Peyer's patch (tissue), 4 donors: ENCODE data around the gene SSH2. TPM values are rescaled to one million over a fixed set of nuclear protein-coding genes. Genes with fewer than 3 reads are reported as not detected.

Source experiments
- DNase-seq, 3 donors: peaks; one replicate each; pipeline ENCODE4 v3.0.0-alpha.2; 2017 to 2019
- H3K27ac ChIP-seq, 4 donors: fragments of 200-600 bp; sonication (generic); one replicate each; pipeline ENCODE4 v1.5.1; 2016 to 2019
- H3K27me3 ChIP-seq, 2 donors: fragments of 200-600 bp; sonication (generic); one replicate each; pipeline ENCODE4 v1.5.1; 2019
- H3K36me3 ChIP-seq, 3 donors: fragments of 200-600 bp; sonication (generic); one replicate each; pipeline ENCODE4 v1.5.1; 2016 to 2019
- H3K4me1 ChIP-seq, 4 donors: fragments of 200-600 bp; sonication (generic); one replicate each; pipeline ENCODE4 v1.5.1; 2016 to 2019
- H3K4me3 ChIP-seq, 4 donors: fragments of 200-600 bp; sonication (generic); 1 replicate in 3 of 4; 2 replicates in 1 of 4; pipeline ENCODE4 v1.5.1; 2016 to 2019; ENCODE audit warnings: mild to moderate bottlenecking in 1 of 4
- H3K9me3 ChIP-seq, 4 donors: fragments of 200-600 bp; sonication (generic); one replicate each; pipeline ENCODE4 v1.5.1; 2016 to 2019; ENCODE audit warnings: mild to moderate bottlenecking in 1 of 4
- POLR2A ChIP-seq, 2 donors: fragments of 450-650 bp; IDR thresholded peaks; one replicate each; pipeline ENCODE4 v1.5.1; 2017; ENCODE audit warnings: antibody characterized with exemption in 2 of 2, mild to moderate bottlenecking in 2 of 2, moderate library complexity in 2 of 2
- total RNA-seq, 4 donors: library from RNA; depleted of rRNA; stranded (reverse); fragments of >200 nt; gene quantifications; one replicate each; pipeline ENCODE4 v1.1.0, GENCODE V29; 2016
- TF ChIP-seq, protein P1 (sequence below), 6 experiments: fragments of 450-650 bp in 4 of 6; fragments of 200-600 bp in 2 of 6; sonication (generic) in 1 of 6; IDR thresholded peaks; one replicate each; pipeline ENCODE4 v1.5.1; 2017 to 2019; ENCODE audit warnings: antibody characterized with exemption in 6 of 6, mild to moderate bottlenecking in 3 of 6, moderate library complexity in 1 of 6

The SSH2 gene
- total RNA-seq, 4 donors from 2014 or later, result 45.4 to 139 (median 58.2) TPM

DNA sequence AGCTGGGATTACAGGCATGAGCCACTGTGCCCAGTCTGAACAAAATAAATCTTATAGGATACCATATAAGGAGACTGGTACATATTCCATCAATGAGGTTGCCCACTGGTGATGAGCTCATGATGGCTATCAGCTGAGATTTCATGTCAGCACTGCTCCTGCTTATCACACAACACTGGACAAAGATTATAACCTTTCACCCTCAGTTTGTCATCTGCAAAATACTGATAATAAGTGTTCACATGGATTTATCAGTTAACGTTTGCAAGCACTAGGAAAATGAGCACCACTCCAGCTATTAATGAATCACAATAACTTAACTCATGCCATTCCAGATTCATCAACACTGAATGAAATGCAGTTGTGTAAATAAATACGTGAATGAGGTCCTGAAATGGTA is 83.7 kb downstream of the SSH2 start:
- Histone ChIP-seq H3K27me3 (no peaks in the 10 kb centered on the region), H3K4me3 (no peak overlapping the region), H3K27ac (peak overlapping the region in 1 of 4 donors; percentile 33), H3K4me1 (peaks cover 0 to 6% (median 0%) of the 10 kb centered on the region in 4 donors), H3K36me3 (no peaks in the 10 kb centered on the region), H3K9me3 (no peaks in the 10 kb centered on the region)
- TF ChIP-seq, protein P1, sequence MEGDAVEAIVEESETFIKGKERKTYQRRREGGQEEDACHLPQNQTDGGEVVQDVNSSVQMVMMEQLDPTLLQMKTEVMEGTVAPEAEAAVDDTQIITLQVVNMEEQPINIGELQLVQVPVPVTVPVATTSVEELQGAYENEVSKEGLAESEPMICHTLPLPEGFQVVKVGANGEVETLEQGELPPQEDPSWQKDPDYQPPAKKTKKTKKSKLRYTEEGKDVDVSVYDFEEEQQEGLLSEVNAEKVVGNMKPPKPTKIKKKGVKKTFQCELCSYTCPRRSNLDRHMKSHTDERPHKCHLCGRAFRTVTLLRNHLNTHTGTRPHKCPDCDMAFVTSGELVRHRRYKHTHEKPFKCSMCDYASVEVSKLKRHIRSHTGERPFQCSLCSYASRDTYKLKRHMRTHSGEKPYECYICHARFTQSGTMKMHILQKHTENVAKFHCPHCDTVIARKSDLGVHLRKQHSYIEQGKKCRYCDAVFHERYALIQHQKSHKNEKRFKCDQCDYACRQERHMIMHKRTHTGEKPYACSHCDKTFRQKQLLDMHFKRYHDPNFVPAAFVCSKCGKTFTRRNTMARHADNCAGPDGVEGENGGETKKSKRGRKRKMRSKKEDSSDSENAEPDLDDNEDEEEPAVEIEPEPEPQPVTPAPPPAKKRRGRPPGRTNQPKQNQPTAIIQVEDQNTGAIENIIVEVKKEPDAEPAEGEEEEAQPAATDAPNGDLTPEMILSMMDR (IDR thresholded peaks at IDR 0.05), result no peak
- no peak for TF ChIP-seq POLR2A (IDR thresholded peaks at IDR 0.05)
- DNase-seq, result no peak

DNA sequence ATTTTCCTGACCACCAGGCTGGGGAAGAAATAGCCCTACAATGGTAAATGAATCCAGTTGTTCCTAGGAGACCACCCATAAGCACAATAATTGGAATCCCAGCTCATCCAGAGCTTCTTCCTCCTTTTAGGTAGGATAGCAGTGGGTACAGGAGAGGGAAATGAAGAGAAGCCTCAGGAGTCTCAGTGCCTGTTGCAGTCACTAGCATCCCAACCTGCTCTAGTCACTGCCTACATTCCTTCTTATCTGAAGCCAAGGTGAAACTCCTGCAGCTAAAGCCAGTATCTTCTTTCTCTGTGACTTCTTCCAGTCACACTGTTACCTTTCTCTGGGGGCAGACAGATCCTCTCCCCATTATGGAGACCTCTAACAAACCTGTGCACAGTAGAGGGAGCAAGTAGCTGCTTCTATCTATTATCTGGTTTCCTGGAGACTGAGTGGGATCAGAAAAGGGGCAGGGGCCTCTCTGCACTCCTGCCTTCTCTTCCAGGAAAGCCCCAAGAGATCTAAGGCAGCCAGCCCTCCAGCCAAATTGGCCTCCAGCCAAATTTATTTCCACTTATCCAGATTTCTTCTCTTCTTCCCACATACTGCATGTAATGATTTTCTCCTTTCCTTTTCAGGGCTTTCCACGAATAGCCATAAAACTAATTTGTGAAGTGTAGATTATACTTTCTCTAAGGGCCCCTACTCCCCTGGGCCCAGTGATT is 85.5 kb downstream of the SSH2 start:
- Histone ChIP-seq H3K27me3 (no peaks in the 10 kb centered on the region), H3K4me3 (no peak overlapping the region), H3K9me3 (no peaks in the 10 kb centered on the region), H3K27ac (no peak overlapping the region), H3K36me3 (no peaks in the 10 kb centered on the region), H3K4me1 (no peaks in the 10 kb centered on the region)
- no peak for DNase-seq
- TF ChIP-seq POLR2A (IDR thresholded peaks at IDR 0.05), result no peak
- TF ChIP-seq, protein P1 (IDR thresholded peaks at IDR 0.05), result no peak

DNA sequence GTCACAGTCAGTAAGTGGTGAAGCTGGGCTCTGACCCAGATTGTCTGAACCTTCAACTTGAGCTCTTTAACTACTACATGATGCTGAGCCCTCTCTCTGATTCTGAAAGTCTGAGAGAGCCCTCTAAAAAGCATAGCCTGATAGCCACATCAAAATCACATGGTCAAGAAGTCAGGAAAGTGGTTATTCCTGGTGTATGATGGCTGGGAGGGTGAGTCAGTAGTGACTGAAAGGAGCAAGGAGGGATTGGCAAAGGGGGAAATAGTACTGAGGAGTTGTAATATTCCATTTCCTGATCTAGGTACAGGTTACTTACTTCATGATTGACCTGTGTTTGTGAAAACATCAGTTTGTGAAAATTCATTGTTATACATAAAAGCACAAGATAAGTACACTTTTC is 89.1 kb downstream of the SSH2 start:
- Histone ChIP-seq H3K9me3 (no peaks in the 10 kb centered on the region), H3K27ac (no peak overlapping the region), H3K4me1 (no peaks in the 10 kb centered on the region), H3K36me3 (no peaks in the 10 kb centered on the region), H3K4me3 (no peak overlapping the region), H3K27me3 (no peaks in the 10 kb centered on the region)
- TF ChIP-seq, protein P1 (IDR thresholded peaks at IDR 0.05), result no peak
- TF ChIP-seq POLR2A (IDR thresholded peaks at IDR 0.05), result no peak
- DNase-seq, result no peak

DNA sequence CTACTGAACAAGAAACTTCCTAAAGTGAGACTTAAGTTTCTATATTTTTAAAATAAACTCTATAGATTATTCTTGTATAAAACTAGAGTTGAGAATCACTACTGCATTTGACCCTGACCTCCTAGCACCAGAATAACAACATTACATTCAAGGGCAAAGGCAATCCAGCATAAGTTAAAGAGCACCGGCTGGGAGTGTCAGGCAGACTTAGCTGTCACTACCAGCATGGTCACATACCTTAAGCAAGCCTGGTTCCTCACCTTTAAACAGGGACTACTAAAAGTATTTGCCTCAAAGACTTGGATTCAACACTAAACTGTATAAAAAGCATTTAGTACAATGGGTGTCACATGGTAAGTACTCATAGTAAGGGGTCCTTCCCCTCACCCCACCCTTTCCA is 90.4 kb downstream of the SSH2 start:
- DNase-seq, result no peak
- H3K4me1 ChIP-seq, result no peaks in the 10 kb centered on the region
- TF ChIP-seq, protein P1 (IDR thresholded peaks at IDR 0.05), result no peak
- no peak for TF ChIP-seq POLR2A (IDR thresholded peaks at IDR 0.05)
- H3K36me3 ChIP-seq, result no peaks in the 10 kb centered on the region
- H3K27ac ChIP-seq, result no peak overlapping the region
- no peaks in the 10 kb centered on the region for H3K9me3 ChIP-seq
- no peak overlapping the region for H3K4me3 ChIP-seq
- H3K27me3 ChIP-seq, result no peaks in the 10 kb centered on the region

DNA sequence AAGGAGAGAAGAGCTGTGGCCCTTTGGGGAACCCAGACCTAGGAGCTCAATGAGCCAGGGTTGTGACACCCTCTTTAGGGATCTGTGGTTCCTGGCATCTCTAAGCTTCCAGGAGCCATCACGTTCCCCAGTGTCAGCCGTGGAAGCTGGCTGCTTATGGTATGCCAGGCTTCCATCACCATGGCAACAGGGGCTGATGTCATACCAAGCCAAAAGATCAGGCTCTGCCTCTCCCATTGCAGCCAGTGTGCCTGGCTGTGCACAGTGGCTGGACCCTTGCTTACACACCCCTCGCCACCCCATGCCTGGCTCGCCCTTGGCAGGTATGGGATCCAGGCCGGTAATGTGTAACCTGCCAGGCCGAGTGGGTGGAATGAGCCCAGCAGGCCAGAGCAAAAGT is 91.1 kb downstream of the SSH2 start:
- Histone ChIP-seq H3K4me3 (no peak overlapping the region), H3K27me3 (no peaks in the 10 kb centered on the region), H3K36me3 (no peaks in the 10 kb centered on the region), H3K27ac (no peak overlapping the region), H3K4me1 (no peaks in the 10 kb centered on the region), H3K9me3 (no peaks in the 10 kb centered on the region)
- no peak for TF ChIP-seq POLR2A (IDR thresholded peaks at IDR 0.05)
- TF ChIP-seq, protein P1 (IDR thresholded peaks at IDR 0.05), result no peak
- no peak for DNase-seq
